ENCODE measurements around the gene GLB1L3. TPM values are rescaled to one million over a fixed set of nuclear protein-coding genes. Genes with fewer than 3 reads are reported as not detected.

Gene GLB1L3
- total RNA-seq, 1 donor from 2014 or later = not detected

DNA sequence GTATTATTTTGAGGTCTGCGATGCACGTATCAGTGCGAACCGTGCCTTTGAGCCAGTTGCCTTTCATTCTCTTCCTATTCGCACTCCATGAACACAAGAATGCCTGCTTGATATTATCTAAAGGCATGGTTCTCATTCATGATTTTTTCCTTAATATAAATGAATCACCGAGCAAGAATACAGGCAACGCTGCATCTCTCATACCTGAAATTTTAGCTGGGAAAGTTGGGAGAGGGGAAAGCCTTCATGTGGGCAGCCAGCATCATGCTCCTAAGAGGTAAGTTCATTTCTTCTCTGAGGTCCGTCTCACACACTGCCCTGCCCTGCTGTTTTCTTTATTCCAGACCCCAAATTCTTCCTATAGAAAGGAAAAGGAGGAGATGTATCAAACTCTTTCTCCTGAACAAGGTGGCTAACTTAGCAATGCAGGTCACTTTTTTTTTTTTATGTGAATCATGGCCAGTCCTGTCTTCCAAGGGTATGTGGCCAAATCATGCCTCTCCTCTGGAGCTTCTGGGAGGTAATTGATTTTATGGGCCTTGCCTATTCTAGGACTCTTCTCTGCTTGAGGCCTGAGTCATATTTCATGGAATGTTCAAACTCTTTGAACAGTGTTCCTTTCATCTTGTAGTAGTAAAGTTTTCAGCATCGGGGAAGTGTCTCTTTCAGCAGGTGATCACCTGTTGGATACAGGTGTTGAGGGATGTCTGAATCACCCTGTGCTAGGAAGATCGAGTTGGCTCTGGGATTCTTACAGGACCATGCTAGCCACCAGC, 58.8 kb downstream of the GLB1L3 start:
- no peak overlapping the region for H3K27ac Mint-ChIP-seq
- no peak for DNase-seq (ENCODE audit: extremely low spot score, unreplicated experiment)
- no peaks in the 10 kb centered on the region for H3K9me3 Mint-ChIP-seq
- TF ChIP-seq, protein P1, sequence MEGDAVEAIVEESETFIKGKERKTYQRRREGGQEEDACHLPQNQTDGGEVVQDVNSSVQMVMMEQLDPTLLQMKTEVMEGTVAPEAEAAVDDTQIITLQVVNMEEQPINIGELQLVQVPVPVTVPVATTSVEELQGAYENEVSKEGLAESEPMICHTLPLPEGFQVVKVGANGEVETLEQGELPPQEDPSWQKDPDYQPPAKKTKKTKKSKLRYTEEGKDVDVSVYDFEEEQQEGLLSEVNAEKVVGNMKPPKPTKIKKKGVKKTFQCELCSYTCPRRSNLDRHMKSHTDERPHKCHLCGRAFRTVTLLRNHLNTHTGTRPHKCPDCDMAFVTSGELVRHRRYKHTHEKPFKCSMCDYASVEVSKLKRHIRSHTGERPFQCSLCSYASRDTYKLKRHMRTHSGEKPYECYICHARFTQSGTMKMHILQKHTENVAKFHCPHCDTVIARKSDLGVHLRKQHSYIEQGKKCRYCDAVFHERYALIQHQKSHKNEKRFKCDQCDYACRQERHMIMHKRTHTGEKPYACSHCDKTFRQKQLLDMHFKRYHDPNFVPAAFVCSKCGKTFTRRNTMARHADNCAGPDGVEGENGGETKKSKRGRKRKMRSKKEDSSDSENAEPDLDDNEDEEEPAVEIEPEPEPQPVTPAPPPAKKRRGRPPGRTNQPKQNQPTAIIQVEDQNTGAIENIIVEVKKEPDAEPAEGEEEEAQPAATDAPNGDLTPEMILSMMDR (conservative IDR thresholded peaks at IDR 0.05) = no peak
- peaks cover 62% of the 10 kb centered on the region for H3K27me3 Mint-ChIP-seq
- H3K36me3 Mint-ChIP-seq = no peaks in the 10 kb centered on the region
- H3K4me1 Mint-ChIP-seq (ENCODE audit: unreplicated experiment) = peaks cover 4% of the 10 kb centered on the region
- no peak overlapping the region for H3K4me3 Mint-ChIP-seq

DNA sequence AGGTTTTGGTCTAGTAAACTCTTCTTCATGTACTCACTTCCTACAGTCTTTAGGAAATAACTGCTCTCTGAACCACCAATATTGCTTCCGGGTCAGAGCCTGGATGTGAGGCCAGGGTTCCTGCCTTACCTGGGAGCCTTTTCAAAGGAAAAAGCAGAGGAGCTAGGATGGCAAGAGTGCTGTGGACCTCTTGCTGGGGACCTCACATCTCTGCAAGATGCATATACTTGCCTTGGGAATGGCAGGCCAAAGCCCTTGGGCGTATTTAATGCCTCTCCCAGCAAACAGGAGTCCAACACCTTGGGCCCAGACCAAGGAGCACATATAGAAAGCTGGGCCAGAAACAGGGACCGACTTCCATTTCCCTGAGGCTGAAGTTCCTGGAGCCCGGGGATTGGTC, 60.9 kb downstream of the GLB1L3 start:
- Mint-ChIP-seq H3K36me3 (no peaks in the 10 kb centered on the region), H3K27ac (no peak overlapping the region), H3K27me3 (peaks cover 46% of the 10 kb centered on the region), H3K9me3 (no peaks in the 10 kb centered on the region), H3K4me1 (ENCODE audit: unreplicated experiment) (no peaks in the 10 kb centered on the region), H3K4me3 (no peak overlapping the region)
- TF ChIP-seq, protein P1 (conservative IDR thresholded peaks at IDR 0.05) = no peak
- no peak for DNase-seq (ENCODE audit: extremely low spot score, unreplicated experiment)

DNA sequence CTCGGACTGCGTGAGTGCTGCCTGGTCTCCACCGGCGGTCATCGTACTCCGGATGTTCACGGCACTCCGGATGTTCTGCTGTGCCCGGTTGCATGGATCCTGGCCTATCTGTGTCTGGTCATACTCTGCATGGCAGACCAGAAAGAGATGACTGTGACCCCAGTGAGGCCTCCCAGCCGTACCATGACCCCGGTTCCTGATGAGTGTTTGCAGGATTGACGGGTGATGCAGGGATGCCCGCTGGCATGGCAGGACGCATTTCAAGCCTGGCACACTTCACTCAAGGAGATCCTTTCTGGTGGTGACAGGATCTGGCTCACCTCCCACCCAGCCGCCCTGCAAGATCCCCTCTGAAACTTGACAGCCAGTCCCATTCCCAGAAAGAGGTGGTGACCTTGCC, 61.9 kb downstream of the GLB1L3 start:
- Mint-ChIP-seq H3K9me3 (no peaks in the 10 kb centered on the region), H3K27me3 (peaks cover 39% of the 10 kb centered on the region), H3K4me3 (no peak overlapping the region), H3K36me3 (no peaks in the 10 kb centered on the region), H3K27ac (no peak overlapping the region), H3K4me1 (ENCODE audit: unreplicated experiment) (no peaks in the 10 kb centered on the region)
- TF ChIP-seq, protein P1 (conservative IDR thresholded peaks at IDR 0.05) = no peak
- no peak for DNase-seq (ENCODE audit: extremely low spot score, unreplicated experiment)

DNA sequence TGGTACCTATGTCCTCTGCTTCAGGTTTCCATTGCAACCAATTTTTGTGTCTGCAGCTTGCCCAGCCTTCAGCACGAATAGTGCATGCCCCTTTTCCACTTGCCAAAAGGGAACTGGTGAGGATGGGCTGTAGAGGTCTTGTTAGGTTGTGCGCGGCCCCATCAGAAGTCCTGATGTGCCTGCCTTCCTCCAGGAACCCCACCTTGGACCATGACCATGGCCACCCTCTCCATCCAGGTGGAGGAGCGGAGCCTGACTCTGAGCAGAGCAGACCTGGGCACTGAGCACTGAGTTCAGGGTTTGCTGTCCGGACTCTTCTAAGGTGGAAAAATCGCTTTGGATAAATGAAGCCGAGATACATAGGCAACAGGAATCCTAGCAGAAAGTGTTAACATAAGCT, 62.5 kb downstream of the GLB1L3 start:
- H3K27me3 Mint-ChIP-seq = peaks cover 33% of the 10 kb centered on the region
- H3K36me3 Mint-ChIP-seq = no peaks in the 10 kb centered on the region
- no peak for DNase-seq (ENCODE audit: extremely low spot score, unreplicated experiment)
- TF ChIP-seq, protein P1 (conservative IDR thresholded peaks at IDR 0.05) = no peak
- no peak overlapping the region for H3K4me3 Mint-ChIP-seq
- no peak overlapping the region for H3K27ac Mint-ChIP-seq
- no peaks in the 10 kb centered on the region for H3K4me1 Mint-ChIP-seq (ENCODE audit: unreplicated experiment)
- no peaks in the 10 kb centered on the region for H3K9me3 Mint-ChIP-seq

DNA sequence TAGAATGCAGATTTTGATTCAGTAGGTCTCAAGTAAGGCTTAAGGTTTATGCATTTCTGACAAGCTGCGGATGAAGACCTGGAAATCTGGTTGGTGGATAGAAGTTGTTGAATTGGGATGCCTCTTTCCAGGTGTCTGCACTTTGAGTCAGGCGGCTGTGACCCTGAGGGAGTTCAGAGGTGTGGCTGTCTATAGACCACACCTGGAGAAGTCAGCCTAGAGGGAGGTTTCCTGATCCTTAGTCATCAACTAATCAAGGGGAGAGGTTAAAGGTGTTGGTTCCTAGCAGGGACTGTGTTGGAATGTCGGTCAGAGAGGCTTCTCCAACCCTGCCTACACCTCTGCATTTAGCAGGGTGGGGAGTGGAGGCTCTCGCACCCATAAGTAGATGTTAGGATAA, 63.6 kb downstream of the GLB1L3 start:
- H3K4me3 Mint-ChIP-seq = no peak overlapping the region
- H3K9me3 Mint-ChIP-seq = no peaks in the 10 kb centered on the region
- TF ChIP-seq, protein P1 (conservative IDR thresholded peaks at IDR 0.05) = no peak
- peaks cover 22% of the 10 kb centered on the region for H3K27me3 Mint-ChIP-seq
- peak overlapping the region; percentile 8 for H3K27ac Mint-ChIP-seq
- no peak for DNase-seq (ENCODE audit: extremely low spot score, unreplicated experiment)
- H3K36me3 Mint-ChIP-seq = no peaks in the 10 kb centered on the region
- no peaks in the 10 kb centered on the region for H3K4me1 Mint-ChIP-seq (ENCODE audit: unreplicated experiment)

All from type B pancreatic cell (in vitro differentiated cells).